Central memory CD8-positive, alpha-beta T cell (primary cell): ENCODE data around the gene BAK1.
A peak's percentile ranks its signal among the peaks of the same experiment; 100 is the strongest.

ENCODE experiments used
- ATAC-seq: fragments of 150-1000 bp; cut with Tn5 transposase; replicated peaks from 2 replicates; pipeline ENCODE4 v1.10.0; 2022; ENCODE audit warnings: mild to moderate bottlenecking, moderate FRiP score, moderate number of reproducible peaks; ENCODE audit not compliant: poor library complexity, severe bottlenecking; ENCODE audit errors: extremely low read depth
- DNase-seq, 2 donors: peaks; one replicate each; pipeline ENCODE4 v3.0.0; 2021; ENCODE audit warnings: low spot score in 2 of 2
- H3K27ac Mint-ChIP-seq: one replicate; pipeline ENCODE4 v1.8.0; 2022; ENCODE audit warnings: low read depth, mild to moderate bottlenecking, moderate library complexity, mixed read lengths
- H3K27me3 Mint-ChIP-seq: one replicate; pipeline ENCODE4 v1.8.0; 2022; ENCODE audit warnings: mixed read lengths
- H3K36me3 Mint-ChIP-seq: one replicate; pipeline ENCODE4 v1.8.0; 2022; ENCODE audit warnings: mild to moderate bottlenecking, moderate library complexity, mixed read lengths; ENCODE audit not compliant: insufficient read depth
- H3K4me1 Mint-ChIP-seq: one replicate; pipeline ENCODE4 v1.8.0; 2022; ENCODE audit warnings: mixed read lengths
- H3K4me3 Mint-ChIP-seq: one replicate; pipeline ENCODE4 v1.8.0; 2022; ENCODE audit warnings: mild to moderate bottlenecking, moderate library complexity, mixed read lengths
- H3K9me3 Mint-ChIP-seq: one replicate; pipeline ENCODE4 v1.8.0; 2022; ENCODE audit warnings: mixed read lengths

The BAK1 gene

DNA sequence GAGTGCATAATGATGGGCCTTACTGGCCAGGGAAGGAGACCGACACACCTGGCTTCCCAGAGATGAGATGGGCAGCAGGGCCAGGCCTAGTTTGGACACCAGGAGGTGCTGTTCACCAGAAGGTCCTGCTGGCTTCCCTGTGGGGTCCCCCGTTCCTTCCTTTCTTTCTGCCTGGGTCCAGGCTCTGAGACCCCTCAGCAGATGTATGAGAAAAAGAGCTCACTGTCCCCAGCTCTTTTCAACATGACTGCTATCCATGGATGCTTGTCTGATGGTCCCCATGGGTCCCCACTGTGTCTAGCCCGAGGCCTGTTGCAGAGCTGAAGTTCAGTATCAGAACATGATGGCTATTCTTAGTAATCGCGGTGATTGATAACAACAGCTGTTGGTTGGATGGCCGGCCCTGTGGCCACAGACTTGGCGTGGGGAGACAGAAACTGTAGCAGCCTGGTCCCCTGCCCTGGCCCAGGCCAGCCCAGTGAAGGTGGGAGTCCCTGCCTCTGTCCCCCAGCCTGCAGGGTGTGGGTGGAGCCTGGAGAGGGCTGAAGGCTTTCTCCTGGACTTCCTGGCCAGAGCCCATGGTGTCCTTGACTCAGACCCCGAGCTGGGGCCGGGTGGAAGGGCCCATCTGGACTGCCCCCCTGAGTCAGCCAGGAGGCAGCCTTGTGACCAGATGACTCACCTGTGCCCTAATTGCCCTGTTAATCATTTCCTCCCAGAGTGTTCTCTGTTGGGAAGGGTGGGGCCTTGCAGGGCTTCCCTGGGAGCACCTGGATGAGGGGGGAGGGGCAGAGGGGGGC lies 9.9 kb upstream of the BAK1 start:
- H3K27ac Mint-ChIP-seq = no peak overlapping the region
- no peak overlapping the region for H3K4me3 Mint-ChIP-seq
- H3K27me3 Mint-ChIP-seq = no peaks in the 10 kb centered on the region
- DNase-seq (no peak), ATAC-seq (no peak)
- peaks cover 25% of the 10 kb centered on the region for H3K4me1 Mint-ChIP-seq
- H3K9me3 Mint-ChIP-seq = no peaks in the 10 kb centered on the region
- H3K36me3 Mint-ChIP-seq = peaks cover 4% of the 10 kb centered on the region

DNA sequence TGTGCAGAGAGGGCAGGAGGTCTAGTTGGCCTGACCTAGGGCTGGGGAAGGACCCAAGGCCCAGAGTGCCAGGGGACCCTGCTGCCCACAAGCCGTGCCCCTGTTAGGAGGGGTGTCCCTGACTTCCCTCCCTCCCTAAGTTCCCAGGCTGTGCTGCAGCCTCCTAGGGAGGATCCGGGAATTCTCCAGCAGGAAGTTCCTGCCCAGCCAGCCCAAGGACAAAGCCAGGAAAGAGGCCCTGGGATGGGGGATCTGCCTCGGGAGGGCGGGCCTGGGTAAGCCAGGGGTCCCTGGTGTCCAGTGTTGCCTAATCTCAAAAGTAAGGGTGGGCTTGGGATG lies 9.3 kb upstream of the BAK1 start:
- ATAC-seq (no peak), DNase-seq (no peak)
- Mint-ChIP-seq H3K9me3 (no peaks in the 10 kb centered on the region), H3K27ac (no peak overlapping the region), H3K36me3 (peaks cover 4% of the 10 kb centered on the region), H3K4me1 (peaks cover 25% of the 10 kb centered on the region), H3K27me3 (no peaks in the 10 kb centered on the region), H3K4me3 (no peak overlapping the region)

DNA sequence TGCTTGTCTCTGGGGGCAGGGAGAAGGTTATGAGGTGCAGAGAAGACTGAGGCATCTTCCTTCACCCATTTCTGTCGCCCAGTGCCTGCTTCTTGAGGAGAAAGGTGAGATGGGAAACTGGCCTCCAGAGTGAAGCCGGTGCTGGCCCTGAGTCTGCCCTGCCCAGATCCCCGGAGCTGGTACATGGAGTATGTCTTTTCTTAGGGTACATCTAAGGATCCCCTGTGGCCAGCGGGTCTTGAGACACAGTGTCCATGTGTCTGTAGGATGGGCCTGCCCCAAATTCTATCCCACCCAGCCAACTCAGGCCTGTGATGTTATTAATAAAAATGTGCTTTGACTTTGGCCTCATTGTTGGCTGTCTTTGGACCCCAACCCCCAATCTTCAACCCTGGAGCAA lies 8.8 kb upstream of the BAK1 start:
- Mint-ChIP-seq H3K27me3 (no peaks in the 10 kb centered on the region), H3K9me3 (no peaks in the 10 kb centered on the region), H3K4me1 (peaks cover 25% of the 10 kb centered on the region), H3K27ac (no peak overlapping the region), H3K4me3 (no peak overlapping the region), H3K36me3 (peaks cover 4% of the 10 kb centered on the region)
- ATAC-seq (no peak), DNase-seq (no peak)

DNA sequence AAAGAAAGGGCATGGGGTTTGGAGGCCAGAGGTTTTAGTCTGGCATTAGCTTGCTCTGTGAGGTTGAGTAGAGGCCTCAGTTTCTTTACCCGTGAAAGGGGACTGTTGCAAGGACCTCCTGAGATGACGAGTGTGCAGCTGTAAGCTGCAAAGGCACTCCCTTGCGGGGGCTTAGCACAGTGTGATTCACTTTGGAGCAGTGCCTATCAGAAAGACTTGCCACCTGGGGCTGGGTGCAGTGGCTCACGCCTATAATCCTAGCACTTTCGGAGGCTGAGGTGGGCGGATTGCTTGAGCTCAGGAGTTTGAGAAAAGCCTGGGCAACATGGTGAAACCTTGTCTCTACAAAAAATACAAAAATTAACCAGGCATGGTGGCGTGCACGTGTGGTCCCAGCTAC lies 7.5 kb upstream of the BAK1 start:
- no peak overlapping the region for H3K27ac Mint-ChIP-seq
- H3K4me3 Mint-ChIP-seq = no peak overlapping the region
- no peaks in the 10 kb centered on the region for H3K27me3 Mint-ChIP-seq
- peaks cover 14% of the 10 kb centered on the region for H3K4me1 Mint-ChIP-seq
- H3K36me3 Mint-ChIP-seq = peaks cover 2% of the 10 kb centered on the region
- no peak for DNase-seq
- H3K9me3 Mint-ChIP-seq = no peaks in the 10 kb centered on the region
- ATAC-seq = no peak

DNA sequence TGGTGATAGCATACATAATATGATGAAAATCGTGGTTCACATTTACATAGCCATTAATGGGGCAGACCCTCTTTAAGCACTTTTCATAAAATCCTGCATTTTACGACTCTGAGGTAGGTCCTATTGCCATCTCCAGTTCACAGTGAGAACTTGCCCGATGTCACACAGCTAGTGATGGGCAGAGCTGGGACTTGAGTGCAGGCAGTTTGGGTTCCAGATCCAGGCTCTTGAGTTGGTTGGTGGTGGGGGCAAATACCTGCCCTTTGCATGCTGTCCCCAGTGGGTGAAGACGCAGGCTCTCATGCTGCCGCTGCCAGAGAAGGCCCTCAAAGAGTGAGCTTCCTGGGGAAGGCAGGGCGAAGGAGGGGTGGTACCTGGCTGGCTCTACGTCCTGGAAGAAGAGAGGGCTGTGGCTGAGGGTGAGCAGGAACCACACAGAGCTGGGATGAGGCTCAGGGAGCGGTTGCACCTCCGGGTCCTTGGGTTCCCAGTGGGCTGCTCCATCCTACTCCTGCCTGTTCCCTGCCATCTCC lies 6.1 kb upstream of the BAK1 start:
- H3K4me3 Mint-ChIP-seq = no peak overlapping the region

DNA sequence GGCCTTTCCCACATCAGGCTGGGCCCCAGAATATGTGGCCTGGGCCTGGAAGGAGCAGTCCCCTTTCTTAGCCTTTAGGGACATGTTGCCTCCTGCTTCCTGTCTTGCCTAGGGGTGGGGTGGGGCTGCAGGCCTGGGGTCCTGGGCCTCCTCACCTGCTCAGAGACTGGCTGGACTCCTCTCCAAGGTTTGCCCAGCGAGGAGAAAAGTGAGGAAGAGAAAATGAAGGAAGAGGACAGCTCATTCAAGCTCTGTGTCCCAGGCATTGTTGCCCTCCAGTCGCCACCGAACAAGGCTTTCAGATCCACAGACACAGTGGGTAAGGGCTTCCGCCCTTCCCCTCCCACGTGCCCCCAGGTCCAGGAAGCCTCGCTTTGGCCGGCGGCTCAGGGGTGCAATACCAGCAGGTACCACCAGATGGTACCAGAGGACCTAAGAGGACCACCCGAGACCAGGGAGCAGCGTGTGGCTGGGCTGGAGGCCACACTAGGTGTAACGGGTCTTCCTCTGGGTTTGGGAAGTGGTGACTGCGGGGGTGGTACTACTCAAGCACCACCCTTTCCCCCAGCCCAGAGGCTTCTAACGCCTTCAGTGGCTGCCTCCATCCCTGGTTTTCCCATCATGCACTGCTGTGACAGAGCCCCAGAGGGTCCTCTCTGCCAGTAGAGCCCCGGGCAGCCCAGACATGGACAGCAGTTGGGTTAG lies 5.5 kb upstream of the BAK1 start:
- H3K4me1 Mint-ChIP-seq = peaks cover 8% of the 10 kb centered on the region
- H3K9me3 Mint-ChIP-seq = no peaks in the 10 kb centered on the region
- peaks cover 2% of the 10 kb centered on the region for H3K36me3 Mint-ChIP-seq
- H3K4me3 Mint-ChIP-seq = no peak overlapping the region
- H3K27ac Mint-ChIP-seq = peak overlapping the region; percentile 38
- H3K27me3 Mint-ChIP-seq = no peaks in the 10 kb centered on the region
- DNase-seq (peak; percentile 83 to 88), ATAC-seq (peak; percentile 86)

More for the DNA sequence above, 6.1 kb upstream of the BAK1 start:
- Mint-ChIP-seq H3K27ac (peak overlapping the region; percentile 13), H3K27me3 (no peaks in the 10 kb centered on the region), H3K36me3 (peaks cover 2% of the 10 kb centered on the region), H3K4me1 (peaks cover 7% of the 10 kb centered on the region), H3K9me3 (no peaks in the 10 kb centered on the region)
- ATAC-seq = peak; percentile 10
- DNase-seq = no peak

DNA sequence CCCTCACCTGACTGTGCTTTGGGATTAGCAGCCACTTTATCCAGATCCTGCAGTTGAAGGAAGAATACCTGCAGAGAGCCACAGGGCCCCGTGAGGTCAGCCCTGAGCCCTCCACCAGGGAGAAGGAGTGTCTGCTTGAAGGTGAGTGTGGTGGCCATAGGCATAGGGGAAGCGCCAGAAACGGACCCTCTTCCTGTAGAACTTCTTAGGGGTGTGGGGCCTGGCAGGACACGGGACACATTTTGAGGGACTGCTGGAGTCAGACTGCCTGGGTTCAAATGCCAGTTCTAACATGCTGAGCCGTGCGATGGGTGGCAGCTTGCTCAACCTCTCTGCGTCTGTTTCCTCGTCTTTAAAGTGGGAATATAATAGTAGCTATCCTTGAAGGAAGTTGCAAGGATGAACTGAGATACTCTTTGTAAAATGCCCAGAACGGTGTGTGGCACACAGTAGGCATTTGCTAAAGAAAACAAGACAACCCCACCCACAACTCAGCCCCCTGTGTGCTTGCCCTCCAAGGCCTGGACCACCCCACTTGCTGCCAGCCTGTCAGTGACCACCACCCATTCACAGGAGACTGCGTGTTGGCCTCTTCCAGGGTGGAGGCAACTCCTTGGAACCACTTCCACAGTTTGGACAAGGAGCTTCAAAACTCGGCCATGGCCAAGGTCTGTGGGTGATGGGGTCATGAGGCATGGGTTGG lies 4.8 kb upstream of the BAK1 start:
- no peaks in the 10 kb centered on the region for H3K9me3 Mint-ChIP-seq
- ATAC-seq (no peak), DNase-seq (no peak)
- H3K27ac Mint-ChIP-seq = no peak overlapping the region
- H3K36me3 Mint-ChIP-seq = peaks cover 2% of the 10 kb centered on the region
- H3K4me1 Mint-ChIP-seq = peaks cover 15% of the 10 kb centered on the region
- H3K4me3 Mint-ChIP-seq = no peak overlapping the region
- no peaks in the 10 kb centered on the region for H3K27me3 Mint-ChIP-seq

DNA sequence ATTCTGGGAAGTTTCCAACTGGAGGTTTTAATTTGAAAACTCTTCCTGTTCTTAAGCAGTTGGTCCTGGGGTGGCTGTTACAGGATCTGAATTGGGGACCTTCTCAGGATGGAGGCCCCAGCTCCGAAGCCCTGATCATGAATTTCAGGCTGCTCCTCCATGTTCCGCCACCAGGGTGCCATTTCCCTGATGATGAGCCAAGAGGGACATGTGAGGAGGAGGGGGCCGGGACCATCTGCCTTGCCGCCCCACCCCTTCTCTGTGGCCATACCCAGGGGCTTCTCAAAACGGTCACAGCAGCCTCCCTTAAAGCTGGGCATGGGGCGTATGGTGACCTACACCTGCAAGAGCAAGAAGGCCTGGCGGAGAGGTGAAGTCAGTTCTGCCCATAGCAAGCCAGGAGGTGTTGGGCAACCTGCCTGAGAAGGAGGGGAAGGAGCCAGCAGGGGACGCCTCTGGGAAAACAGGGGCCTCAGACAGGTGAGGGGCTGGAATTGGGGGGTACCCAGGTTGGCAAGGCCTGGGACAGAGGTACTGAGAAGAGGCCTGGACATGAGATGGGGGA lies 3.6 kb upstream of the BAK1 start:
- H3K4me3 Mint-ChIP-seq = no peak overlapping the region
- no peak overlapping the region for H3K27ac Mint-ChIP-seq
- H3K4me1 Mint-ChIP-seq = peaks cover 25% of the 10 kb centered on the region
- ATAC-seq = no peak
- no peaks in the 10 kb centered on the region for H3K9me3 Mint-ChIP-seq
- DNase-seq = no peak
- no peaks in the 10 kb centered on the region for H3K27me3 Mint-ChIP-seq
- peaks cover 3% of the 10 kb centered on the region for H3K36me3 Mint-ChIP-seq

DNA sequence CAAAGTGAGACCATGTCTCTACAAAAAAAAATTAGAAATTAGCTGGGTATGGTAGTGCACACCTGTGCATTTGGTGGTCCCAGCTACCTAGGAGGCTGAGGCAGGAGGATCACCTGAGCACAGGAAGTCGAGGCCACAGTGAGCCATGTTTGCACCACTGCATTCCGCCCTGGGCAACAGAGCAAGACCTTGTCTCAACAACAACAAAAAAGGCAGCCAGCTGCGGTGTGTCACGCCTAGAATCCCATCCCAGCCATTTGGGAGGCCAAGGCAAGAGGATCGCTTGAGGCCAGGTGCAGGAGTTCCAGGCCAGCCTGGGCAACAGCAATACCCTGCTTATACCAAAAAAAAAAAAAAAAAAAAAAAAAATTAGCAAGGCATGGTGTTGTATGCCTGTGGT lies 1.1 kb upstream of the BAK1 start:
- Mint-ChIP-seq H3K27ac (no peak overlapping the region), H3K36me3 (peaks cover 17% of the 10 kb centered on the region), H3K4me3 (no peak overlapping the region), H3K9me3 (no peaks in the 10 kb centered on the region), H3K27me3 (no peaks in the 10 kb centered on the region), H3K4me1 (peaks cover 37% of the 10 kb centered on the region)
- no peak for DNase-seq
- ATAC-seq = no peak

DNA sequence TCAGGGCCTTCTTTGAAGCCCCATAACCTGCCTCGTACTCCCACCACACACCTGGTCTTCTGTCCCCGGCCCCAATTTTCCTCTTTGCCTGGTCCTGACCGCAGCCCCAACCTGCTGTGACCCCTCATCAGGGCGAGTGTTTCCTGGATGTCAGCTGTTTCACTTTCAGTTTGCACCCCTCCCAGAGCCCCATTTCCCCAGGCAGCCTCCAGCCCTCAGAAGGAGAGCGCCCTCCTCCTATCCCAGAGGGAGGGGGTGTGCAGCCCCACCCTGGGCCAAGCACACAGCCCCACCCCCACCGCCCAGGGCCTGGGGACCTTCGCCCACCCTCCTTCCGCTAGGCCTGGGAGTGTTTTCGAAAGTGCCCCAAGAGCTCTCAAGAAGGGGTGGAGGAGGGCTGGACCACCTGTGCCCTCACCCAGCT lies 1.5 kb downstream of the BAK1 start:
- peak; percentile 43 for ATAC-seq
- DNase-seq = peak in 1 of 2 donors; percentile 28
- peaks cover 30% of the 10 kb centered on the region for H3K36me3 Mint-ChIP-seq

DNA sequence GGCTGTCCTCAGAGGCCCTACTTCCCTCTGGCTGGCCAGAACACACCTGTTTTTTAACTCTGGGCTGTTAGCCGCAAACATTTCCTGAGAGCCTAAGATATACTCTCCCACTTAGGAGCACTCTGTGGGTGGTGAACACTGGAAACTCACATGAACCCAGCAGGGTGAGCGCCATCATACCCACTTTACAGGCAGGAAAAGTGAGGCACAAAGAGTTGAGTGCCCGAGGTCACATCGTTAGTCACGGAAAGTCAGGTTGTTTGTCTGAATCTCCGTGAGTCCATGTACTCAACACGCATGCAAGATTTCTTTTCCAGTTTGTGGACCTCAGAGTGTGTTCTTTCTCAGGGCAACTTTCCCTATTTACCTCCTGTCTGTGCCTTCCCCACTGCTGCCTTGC lies 1.9 kb downstream of the BAK1 start:
- ATAC-seq (no peak), DNase-seq (no peak)
- Mint-ChIP-seq H3K27me3 (no peaks in the 10 kb centered on the region), H3K4me3 (peak overlapping the region; percentile 89), H3K27ac (peak overlapping the region; percentile 97), H3K9me3 (no peaks in the 10 kb centered on the region), H3K4me1 (peaks cover 29% of the 10 kb centered on the region), H3K36me3 (peaks cover 30% of the 10 kb centered on the region)

More for the DNA sequence above, 1.5 kb downstream of the BAK1 start:
- peaks cover 29% of the 10 kb centered on the region for H3K4me1 Mint-ChIP-seq
- H3K9me3 Mint-ChIP-seq = no peaks in the 10 kb centered on the region
- H3K27me3 Mint-ChIP-seq = no peaks in the 10 kb centered on the region
- peak overlapping the region; percentile 89 for H3K4me3 Mint-ChIP-seq
- H3K27ac Mint-ChIP-seq = peak overlapping the region; percentile 97

DNA sequence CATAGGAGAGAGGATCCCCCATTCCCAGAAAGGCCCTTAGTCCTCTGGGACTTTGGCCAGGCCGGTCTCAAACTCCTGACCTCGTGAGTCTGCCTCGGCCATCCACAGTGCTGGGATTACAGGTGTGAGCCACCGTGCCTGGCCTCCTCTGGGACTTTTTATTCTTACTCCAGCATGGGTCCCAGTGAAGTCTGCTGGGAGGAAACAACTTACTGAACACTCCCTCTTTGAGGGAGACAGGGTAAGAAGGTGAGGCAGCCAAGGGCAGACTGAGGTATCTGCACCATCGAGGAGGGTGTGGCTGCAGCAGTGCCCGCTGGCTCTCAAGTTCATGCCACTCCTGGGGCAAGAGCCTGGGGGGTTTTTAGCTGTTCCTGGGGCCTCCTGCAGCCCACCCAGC lies 2.4 kb downstream of the BAK1 start:
- H3K4me1 Mint-ChIP-seq = peaks cover 29% of the 10 kb centered on the region
- H3K36me3 Mint-ChIP-seq = peaks cover 30% of the 10 kb centered on the region
- H3K9me3 Mint-ChIP-seq = no peaks in the 10 kb centered on the region
- ATAC-seq (no peak), DNase-seq (no peak)
- H3K27me3 Mint-ChIP-seq = no peaks in the 10 kb centered on the region
- H3K27ac Mint-ChIP-seq = peak overlapping the region; percentile 74
- H3K4me3 Mint-ChIP-seq = peak overlapping the region; percentile 89
